GM23338 (cell line): ENCODE results near the gene SHROOM2.

Experiments used
- CTCF ChIP-seq, 2 experiments: fragments of 200-600 bp in 1 of 2; sonication (generic) in 1 of 2; conservative IDR thresholded peaks; 2 replicates each; pipeline versions ENCODE4 v1.5.1 to v1.6.1; 2016 to 2017; ENCODE audit warnings: antibody characterized with exemption in 2 of 2, low read depth in 2 of 2, mild to moderate bottlenecking in 2 of 2, moderate library complexity in 1 of 2
- ETS1 ChIP-seq: IDR thresholded peaks from 2 replicates; pipeline ENCODE4 v1.6.1; 2016; ENCODE audit warnings: antibody characterized with exemption
- EZH2 ChIP-seq: fragments of 200-600 bp; sonication (generic); IDR thresholded peaks from one replicate; pipeline ENCODE4 v1.8.0; 2017; ENCODE audit warnings: antibody characterized with exemption, mild to moderate bottlenecking, low read depth; ENCODE audit not compliant: unreplicated experiment
- EZH2phosphoT487 ChIP-seq: fragments of 200-600 bp; sonication (generic); IDR thresholded peaks from one replicate; pipeline ENCODE4 v1.8.1; 2018; ENCODE audit warnings: antibody characterized with exemption; ENCODE audit not compliant: unreplicated experiment
- POLR2AphosphoS5 ChIP-seq: IDR thresholded peaks from 2 replicates; pipeline ENCODE4 v1.6.1; 2016; ENCODE audit warnings: antibody characterized with exemption, low read depth
- REST ChIP-seq: IDR thresholded peaks from one replicate; pipeline ENCODE4 v1.6.1; 2018; ENCODE audit warnings: antibody characterized with exemption; ENCODE audit not compliant: unreplicated experiment
- STAT1 ChIP-seq: IDR thresholded peaks from one replicate; pipeline ENCODE4 v1.6.1; 2016; ENCODE audit warnings: antibody characterized with exemption; ENCODE audit not compliant: unreplicated experiment
- ZNF331 ChIP-seq: fragments of 250-450 bp; sonication (Bioruptor Pico); IDR thresholded peaks from 2 replicates; pipeline ENCODE4 v1.5.0; 2020; ENCODE audit warnings: low read depth, mild to moderate bottlenecking, moderate library complexity

GRCh38 chrX:9745417-9746115 lies 40.7 kb upstream of the SHROOM2 start:
- TF ChIP-seq CTCF (conservative IDR thresholded peaks at IDR 0.05; ENCODE audit: low read depth in 2 of 2), result no peak
- no peak for TF ChIP-seq EZH2
- no peak for TF ChIP-seq POLR2AphosphoS5
- TF ChIP-seq STAT1, result no peak
- TF ChIP-seq REST, result no peak
- TF ChIP-seq ETS1, result no peak
- no peak for TF ChIP-seq ZNF331 (CRISPR knock-in tag)
- TF ChIP-seq EZH2phosphoT487, result no peak
